ENCODE data around the gene MROH7.
"Not testable (repeated sequence)": the region's sequence is repeated elsewhere in the genome, so short reads cannot be mapped to it uniquely, and the experiment has no call there.

Gene MROH7

DNA sequence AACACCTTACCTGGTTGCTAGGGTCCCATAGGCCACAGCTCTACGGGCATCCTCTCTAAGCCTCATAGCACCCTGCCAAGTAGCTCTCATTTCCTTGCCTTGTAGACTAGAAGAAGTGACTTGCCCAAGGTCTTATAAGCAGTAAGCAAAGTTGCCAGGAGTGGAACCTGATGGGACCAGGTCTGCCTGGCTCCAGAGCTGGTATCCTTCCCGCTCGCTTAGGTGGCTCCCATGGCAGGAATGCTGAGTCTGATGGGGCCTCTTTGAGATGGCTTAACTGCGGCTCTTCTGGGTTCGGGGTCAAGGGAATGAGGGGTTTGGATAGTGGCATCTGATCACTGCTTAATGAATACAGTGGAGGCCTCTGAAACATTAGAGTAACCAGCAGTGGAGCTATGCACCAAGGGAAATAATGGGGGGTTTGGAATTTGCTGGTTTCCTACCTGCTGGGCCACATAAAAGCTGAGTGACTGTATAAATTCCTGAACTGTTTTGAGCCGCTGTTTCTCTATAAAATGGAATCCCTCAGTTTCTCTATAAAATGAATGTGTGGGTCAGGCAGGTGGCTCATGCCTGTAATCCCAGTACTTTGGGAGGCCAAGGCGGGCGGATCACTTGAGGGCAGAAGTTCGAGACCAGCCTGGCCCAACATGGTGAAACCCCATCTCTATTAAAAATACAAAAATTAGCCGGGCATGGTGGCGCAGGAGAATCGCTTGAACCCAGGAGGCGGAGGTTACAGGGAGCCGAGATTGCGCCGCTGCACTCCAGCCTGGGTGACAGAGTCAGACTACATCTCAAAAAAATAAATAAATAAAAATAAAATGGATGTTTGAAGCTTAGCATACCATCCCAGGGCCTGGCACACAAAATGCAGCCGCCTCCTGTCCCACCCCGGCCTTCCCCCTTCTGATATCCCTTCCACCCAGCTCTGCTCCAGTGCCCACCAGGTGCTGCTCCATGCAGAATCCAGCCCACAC, 30.7 kb upstream of the MROH7 start:
- DNase-seq: no peak

DNA sequence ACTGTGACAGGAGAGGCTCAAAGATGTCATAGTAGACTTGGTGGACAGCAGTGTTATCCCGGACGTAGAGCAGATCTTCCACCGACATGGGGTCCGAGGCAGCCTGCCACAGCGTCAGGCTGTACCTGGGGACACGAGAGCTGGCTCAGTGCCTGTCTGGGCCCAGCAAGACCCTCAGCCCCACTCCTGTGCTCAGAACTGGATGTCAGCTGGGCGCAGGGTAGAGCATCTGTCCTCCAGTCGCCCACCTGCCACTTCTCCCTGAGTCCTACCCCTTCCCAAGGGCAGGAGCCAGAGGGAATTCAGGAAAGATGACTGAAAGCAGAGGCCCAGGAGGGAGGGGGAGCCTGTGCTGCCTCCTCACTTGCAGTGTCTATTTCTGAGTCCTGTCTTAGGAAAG, 30.0 kb upstream of the MROH7 start:
- DNase-seq: no peak

DNA sequence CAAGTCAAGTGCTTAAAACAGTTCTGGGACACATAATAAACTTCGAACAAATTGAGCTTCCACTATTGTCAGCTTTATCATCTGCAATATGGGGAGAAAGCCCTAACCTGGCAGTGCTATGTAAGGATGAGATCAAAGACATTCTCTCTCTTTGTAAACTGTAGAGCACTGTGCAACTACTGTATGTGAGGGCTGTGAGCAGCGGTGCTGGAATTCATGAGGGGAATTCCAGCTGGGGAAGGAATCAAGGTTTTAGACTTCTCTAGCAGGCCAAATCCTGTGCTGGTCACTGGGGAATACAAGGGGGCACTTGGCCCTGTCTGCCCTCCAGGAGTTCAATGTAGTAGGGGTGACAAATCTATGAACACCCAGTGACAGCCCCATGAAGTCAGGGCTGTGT, 27.6 kb upstream of the MROH7 start:
- DNase-seq: no peak

DNA sequence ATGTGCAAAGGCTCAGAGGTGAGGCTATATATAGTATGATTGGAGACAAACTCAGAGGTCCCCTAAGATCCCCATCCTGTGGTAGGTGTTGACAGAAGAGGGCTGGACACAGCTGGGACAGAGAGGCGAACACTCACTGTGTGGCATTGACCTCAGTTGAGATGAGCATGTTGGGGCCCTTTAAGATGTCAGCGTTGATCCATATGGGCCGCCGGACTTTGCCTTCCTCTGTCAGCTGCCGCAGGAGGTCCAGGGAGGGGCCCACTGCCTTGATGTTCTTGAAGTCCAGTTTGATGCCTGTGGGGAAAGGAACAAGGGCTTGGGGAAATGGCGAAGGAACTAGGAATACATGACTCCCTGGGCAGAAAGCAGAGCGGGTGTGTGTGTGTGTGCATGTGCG, 27.0 kb upstream of the MROH7 start:
- no peak for DNase-seq

DNA sequence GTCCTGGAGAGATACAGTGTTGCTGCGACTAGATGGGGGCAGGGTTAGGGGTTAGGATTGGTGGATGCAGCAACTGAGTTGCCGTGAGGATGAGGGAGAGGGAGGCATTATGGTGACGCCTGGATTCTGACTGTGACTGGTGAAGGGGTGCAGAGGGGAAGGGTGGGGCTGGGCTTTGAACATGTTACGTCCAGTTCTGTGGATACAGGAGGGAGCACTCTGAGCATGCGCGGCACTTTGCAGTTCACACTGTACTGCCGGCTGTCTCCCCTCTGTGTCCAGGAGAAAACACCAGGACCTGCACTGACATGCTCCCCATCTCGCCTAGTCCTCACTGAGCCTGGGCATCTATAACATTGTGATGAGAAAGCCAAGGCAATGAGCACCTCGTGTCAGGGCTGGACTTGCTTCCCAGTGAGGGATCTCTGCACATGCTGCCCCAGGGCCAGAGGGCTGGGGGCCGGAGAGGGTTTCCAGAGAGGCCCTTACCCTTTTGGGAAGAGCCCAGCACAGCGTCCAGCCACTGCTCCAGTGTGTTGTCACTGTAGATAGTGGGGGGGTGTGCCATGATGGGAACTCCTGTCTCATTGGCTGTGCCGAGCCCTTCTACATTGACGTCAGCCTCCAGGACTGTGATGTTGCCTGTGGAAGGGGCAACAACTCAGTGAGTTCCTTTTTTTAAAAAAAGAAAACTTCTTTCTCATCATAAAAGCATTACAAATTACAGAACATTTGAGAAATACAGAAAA, 25.9 kb upstream of the MROH7 start:
- DNase-seq: no peak

DNA sequence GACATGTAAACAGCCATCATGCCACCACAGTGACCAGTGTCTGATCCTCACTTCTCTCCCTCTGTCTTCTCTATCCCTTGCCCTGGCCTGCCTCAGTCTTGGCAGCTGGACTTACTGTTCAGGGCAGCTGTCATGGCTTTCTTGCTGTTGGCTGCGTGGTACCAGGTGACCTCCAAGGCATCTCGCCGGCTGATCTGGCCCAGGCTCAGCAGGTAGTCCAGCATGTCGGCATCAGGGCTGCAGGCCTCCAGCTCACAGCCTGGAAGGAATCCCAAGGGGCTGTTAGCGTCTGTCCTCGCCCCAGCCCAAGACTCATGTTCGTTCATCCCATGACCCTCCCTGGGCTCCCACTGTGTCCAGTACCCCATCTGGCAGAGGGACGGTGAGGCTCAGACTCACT, 21.8 kb upstream of the MROH7 start:
- DNase-seq: no peak

DNA sequence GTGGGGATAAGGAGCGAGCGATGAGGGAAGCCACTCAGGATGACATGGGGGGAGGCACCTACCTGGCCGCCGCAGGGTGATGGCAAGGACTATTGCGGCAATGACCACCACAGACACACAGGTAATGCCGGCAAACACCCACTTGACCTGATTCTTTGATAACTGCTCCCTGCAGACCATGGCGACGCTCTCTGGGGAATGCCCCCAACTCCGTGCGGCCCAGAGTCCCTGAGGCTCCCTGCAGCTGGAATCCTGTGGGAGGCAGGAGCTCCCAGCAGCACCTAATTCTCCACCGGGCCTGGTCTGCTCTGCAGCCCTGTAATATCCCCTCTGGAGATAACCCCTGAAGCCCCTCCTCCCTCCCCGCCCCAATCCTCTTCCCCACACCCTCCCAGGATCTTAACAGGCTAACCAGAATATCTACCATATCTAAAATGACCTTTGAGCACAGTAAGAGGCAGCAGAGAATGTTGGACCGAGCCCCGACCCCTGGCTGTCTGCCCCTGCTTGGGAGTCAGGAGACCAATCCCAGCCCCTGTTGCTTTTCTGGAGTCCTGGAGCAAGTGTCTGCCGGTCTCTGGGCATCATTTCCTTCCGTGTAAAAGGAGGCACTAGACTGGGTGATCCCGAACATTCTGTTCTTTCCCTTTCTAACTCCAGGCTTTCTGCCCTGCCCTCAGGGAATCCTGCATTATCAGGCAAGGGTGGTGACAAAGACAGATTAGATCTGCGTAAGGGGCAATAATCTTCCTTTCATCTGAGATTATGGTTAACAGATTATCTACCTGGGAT, 18.2 kb upstream of the MROH7 start, which contains the start of gene FAM151A:
Gene FAM151A (minus strand): TSS at position 310 of the 792 bp plus-strand sequence. CDS start 130 bp downstream, at position 180.
- no peak for DNase-seq

DNA sequence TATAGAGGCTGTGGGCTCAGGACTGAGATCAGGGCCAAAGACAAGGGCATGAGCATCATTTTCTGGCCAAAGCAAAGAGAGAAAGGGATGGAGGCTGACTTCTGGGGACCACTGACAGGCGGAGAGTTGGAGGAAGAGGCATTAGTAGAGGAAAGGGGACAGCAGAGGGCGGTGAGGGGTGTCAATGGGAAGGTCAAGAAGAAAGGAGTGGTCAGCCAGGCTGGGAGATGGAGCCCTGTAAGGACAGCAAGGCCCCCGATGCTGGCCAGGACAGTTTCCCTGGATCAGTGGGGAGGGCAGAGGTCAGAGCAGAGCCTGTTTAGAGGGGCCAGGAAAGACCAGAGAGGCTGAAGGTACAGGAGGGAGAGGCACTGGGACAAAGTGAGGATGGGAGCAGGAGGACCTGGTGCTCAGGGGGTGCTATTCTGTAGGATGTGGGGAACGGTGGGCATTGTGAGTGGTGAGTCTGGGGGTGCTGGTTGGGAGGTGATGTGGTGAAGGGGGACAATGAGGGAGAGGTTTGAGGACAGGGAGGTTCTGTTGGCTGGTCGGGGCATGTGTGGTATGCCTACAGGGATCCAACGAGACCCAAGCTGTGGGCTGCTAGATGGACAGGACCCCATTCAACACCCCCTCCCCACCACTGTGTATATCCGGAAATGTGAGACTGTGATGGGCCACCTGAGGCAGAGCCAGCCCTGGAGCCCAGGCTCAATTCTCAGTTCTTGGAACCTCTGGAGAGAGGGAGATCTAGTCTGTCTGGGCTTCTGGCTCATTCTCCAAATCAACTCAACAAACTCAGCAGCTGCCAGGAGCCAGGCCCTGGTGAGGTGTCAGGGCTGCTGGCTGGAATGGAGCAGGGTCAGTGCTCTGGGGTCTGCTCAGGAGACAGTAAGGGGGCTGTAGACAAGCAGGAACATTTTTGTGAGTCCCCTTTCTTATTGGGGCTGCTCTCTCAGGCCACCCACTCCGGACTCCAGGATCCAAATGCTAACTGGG, 16.8 kb upstream of the MROH7 start:
- no peak for DNase-seq

DNA sequence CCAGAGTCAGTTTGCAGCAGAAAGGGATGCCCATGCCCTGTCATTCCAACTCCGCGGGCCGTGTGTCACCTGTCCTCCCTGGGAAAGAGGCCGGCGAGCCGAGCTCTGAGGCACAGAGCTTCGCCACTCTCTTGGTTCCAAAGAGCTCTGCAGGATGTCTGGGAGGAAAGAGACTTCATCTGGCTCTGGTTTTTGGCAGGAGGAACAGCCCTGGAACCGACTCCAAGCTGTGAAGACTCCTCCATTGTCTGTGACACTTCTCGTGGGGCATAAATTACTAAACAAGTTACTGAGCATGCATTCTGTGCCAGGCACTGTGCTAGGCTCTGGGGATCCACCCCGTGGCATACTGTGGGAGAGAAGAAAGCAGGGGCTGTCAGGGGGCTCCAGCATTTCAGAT, 14.4 kb upstream of the MROH7 start:
- no peak for DNase-seq

DNA sequence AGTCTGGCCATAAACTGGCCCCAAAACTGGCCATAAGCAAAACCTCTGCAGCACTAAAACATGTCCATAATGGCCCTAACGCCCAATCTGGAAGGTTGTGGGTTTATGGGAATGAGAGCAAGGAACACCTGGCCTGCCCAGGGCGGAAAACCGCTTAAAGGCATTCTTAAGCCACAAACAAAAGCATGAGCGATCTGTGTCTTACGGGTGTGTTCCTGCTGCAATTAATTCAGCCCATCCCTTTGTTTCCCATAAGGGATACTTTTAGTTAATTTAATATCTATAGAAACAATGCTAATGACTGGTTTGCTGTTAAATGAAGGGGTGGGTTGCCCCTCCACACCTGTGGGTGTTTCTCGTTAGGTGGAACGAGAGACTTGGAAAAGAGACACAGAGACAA, 5.8 kb upstream of the MROH7 start:
- DNase-seq: not testable (repeated sequence)

DNA sequence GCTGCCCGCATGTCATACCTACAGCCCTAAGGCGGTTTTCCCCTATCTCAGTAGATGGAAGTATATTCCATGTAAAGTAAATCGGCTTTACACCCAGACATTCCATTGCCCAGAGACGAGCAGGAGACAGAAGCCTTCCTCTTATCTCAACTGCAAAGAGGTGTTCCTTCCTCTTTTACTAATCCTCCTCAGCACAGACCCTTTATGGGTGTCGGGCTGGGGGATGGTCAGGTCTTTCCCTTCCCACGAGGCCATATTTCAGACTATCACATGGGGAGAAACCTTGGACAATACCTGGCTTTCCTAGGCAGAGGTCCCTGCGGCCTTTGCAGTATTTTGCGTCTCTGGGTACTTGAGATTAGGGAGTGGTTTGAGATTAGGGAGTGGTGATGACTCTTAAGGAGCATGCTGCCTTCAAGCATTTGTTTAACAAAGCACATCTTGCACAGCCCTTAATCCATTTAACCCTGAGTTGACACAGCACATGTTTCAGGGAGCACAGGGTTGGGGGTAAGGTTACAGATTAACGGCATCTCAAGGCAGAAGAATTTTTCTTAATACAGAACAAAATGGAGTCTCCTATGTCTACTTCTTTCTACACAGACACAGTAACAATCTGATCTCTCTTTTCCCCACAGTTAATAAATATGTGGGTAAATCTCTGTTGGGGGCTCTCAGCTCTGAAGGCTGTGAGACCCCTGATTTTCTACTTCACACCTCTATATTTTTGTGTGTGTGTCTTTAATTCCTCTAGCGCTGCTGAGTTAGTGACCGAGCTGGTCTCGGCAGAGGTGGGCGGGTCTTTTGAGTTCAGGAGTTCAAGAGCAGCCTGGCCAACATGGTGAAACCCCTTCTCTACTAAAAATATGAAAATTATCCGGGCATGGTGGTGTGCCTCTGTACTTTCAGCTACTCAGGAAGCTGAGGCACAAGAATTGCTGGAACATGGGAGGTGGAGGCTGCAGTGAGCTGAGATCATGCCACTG, 4.8 kb upstream of the MROH7 start:
- not testable (repeated sequence) for DNase-seq

DNA sequence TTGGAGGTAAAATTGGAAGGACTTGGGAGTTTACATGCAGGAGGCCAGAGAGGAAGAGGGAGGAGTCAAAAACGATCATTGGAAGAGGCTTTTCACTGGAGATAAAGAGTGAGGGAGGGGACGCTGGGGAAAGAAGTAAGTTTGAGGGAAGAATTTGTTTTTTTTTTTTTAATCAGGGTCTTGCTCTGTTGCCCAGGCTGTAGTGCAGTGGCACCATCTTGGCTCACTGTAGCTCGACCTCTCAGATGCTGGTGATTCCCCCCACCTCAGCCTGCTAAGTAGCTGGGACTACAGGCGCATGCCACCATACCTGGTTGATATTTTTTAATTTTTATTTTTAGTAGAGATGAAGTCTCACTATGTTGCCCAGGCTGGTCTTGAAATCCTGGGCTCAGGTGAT, 1.2 kb upstream of the MROH7 start:
- DNase-seq: no peak

DNA sequence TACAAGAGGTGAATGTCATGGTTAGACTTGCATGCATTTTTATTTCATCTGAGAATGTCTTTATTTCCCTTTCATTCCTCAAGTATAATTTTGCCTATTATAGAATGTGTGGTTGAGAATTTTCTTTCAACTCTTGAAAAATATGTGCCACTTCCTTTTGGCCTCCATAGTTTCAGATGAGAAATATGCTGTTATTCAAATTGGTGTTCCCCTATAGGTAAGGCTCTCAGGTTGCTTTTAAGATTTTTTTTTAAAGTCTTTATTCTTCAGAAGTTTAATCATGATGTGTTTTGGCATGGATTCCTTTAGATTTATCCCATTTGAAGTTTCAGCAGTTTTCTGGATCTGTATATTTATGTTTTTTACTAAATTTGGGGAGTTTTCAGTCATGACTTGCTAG, 2.1 kb downstream of the MROH7 start:
- DNase-seq: no peak

DNA sequence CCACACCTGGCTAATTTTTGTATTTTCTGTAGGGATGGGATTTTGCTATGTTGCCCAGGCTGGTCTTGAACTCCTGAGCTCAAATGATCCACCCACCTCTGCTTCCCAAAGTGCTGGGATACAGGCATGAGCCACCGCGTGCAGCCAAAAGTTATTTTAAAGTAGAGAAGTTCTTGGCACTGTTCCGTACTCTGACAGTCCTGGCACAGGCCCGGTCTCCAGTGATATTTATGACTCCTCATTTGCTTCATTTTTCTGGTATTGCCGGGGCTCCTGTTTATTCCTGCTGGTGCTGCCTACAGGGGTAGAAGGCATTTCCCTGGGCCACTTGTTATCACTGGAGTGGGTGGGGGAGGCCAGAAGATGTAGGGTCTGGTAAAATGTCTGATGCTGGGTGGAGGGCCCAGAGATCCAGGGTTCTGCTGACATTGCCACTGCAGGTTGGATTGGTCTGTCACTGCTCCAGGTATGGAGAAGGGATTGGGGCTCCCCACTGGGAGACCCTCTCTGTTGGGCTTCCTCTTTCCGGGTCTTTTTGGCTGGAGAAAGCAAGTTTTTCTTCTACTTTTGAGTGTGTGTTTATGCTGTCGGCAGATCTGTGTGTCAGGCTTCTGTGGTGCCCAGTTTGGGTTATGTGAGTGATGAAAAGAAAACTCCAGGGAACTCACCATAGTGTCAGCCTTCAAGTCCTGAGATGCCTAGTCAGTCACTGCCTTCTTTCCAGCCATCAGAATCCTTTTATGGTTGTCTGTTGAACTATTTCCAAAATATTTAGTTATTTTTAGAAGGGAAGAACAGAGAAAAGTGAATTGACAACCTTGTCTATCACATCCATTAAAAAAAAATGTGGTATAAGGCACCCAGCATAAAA, 4.5 kb downstream of the MROH7 start:
- no peak for DNase-seq

DNA sequence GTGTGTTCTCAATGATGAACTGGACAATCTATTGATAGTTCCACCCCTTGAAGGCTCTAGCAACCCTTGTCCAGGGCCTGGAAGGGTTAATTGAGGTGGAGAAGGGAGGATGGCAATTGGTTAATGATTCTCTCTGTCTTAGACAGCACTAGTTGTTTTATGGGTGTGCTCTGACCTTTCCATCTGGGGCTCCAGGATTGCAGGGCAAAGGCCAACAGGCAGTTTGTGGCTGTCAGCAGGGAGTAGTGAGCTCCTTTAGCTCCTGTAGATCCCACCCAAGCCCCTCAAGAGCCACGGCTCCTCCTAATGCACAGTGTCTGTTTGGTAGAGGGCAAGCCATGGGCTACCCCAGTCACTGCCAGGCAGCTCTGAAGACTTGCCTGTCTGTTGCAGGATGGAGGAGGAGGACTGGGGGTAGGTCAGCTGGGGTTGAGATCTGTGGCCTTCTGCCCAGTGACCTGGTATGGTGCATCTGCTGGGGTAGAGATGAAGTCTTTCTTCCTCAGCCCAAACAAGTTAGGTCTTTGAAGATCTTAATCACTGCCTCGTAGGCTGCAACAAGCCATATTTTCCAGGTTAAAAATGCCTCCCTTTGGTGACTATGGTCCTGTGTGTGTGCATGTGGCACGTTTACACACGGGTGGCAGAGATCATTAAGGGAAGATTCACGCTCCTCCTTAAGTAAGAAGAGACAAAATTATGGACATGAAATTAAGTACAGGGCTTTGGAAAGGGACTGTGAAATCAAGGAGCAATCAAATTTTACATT, 7.7 kb downstream of the MROH7 start:
- DNase-seq: no peak

DNA sequence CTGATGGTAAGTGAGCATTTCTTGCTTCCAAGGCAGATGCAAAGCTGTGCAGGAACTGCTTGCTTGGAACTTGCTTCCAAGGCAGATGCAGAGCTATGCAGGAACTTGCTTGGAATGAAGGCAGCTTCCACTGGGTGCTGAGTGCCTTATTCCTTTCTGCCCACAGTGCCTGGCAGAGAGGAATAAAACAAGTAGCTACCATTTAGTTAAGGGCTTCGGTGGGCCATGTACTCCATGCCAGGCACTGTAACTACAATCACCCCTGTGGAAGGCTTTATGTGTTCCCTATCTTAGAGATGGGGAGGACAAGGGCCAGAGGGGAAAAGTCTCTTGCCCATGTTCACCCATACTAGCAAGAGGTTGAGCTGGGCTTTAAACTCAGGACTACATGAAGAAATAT, 8.3 kb downstream of the MROH7 start:
- no peak for DNase-seq

DNA sequence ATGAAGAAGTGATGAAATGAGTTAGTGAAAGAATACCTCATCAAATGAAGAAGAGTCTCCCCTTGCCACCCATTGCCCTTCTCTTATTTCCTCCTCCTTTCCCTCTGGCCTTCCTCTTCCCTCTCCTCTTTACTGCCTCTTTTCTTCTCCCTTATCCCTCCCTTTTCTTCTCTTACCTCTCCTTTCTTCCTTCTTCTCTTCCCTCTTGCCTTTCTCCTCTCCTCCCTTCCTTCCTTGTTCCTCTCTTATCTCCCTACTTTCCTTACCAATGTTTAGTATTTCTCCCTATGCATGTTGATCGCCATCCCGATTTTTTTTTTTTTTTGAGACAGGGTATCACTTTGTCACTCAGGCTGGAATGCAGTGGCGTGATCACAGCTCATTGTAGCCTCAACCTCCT, 8.8 kb downstream of the MROH7 start:
- DNase-seq: no peak

DNA sequence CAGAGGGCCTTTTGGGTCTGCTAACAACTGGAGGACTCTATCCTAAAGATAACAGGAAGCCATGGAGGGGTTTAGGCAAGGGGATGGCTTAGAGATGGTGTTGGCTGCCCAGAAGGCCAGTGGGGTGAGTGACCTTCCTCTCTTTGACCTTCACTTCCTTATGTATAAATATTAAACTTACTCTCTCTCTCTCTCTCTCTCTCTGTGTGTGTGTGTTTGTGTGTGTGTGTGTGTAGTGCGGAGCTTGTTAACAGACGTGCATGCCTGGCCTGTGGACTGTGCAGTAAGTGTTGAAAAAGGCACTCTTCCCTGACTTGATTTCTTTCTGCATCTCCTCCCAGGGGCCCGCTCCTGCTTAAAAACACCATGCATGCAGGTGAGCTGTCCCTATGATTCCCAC, 10.0 kb downstream of the MROH7 start:
- DNase-seq: no peak

DNA sequence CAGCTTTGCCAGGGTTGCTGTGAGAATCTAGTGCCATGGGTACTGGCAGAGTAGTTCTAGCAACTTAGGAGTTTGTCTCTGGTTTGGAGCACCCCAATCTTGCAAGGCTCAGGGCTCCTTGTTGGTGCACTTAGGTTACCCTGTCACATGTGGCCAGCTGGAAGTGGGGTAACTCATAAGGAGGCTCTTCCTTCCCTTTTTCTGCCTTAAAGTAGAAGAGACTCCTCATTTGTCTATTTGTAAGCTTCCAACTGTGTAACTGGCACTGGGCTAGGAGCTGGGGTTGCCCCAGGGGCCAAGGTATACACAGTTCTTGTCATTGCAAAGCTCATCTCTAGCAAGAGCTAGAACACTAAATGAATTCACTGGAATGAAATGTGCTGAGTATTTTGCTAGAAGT, 10.6 kb downstream of the MROH7 start:
- no peak for DNase-seq

Measured in T-helper 9 cell (primary cell).